ENCODE measurements around the gene ZCCHC8. TPM values are rescaled to one million over a fixed set of nuclear protein-coding genes. Genes with fewer than 3 reads are reported as not detected.

The ZCCHC8 gene
- total and polyA plus RNA-seq, 2 of the 8 experiments (the other 6 are each of a cell fraction or from before 2014, with no cell fraction given): 13.8 to 28.9 TPM

DNA sequence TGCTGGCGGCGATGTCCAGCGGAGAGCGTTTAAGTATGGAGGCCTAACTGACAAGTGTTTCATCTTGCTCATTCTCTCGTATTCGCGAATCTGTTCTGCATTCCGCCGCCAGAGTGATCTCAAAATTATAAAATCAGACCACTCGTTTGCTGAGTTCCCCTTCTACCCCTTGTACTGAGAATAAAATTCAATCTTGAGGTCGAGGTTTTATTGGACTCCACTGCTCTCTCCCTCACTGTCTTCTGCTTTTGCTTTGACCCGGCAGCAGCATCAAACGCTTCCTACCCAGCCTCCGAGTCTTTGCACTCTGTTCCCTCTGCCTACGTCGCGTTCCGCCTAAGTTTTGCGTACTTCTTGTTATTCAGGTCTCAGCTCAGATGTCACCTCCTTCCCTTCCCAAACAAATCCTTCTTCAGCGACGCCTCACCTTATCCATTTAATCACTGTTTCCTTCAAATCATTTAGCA lies 26.8 kb upstream of the ZCCHC8 start (continued):
- TF ChIP-seq TCF12 (IDR thresholded peaks at IDR 0.05; ENCODE audit: low read depth, low read length) (no peak), RXRA (IDR thresholded peaks at IDR 0.05; ENCODE audit: insufficient read depth, low read depth, low read length) (no peak), PHF8 (conservative IDR thresholded peaks at IDR 0.05; ENCODE audit: low read depth, low read length) (no peak; the same call in 1 of the 2 replicates), RNF2 (IDR thresholded peaks at IDR 0.05; ENCODE audit: borderline replicate concordance, low read depth, low read length, missing control alignments, poor library complexity, severe bottlenecking) (no peak), POLR2A (IDR thresholded peaks at IDR 0.05; ENCODE audit: control extremely low read depth in 1 of 2, low read depth in 2 of 2, low read length in 2 of 2) (peak in 1 of 2 experiments; percentile 40; a peak in 1 of 3 replicates), EP300 (IDR thresholded peaks at IDR 0.05; ENCODE audit: borderline replicate concordance in 1 of 2, low read depth in 2 of 2, low read length in 2 of 2) (no peak), RAD21 (IDR thresholded peaks at IDR 0.05 in 1 of 2, conservative IDR thresholded peaks at IDR 0.05 in 1 of 2; ENCODE audit: low read depth in 2 of 2, low read length in 2 of 2) (no peak), CREB1 (IDR thresholded peaks at IDR 0.05) (no peak), GABPA (IDR thresholded peaks at IDR 0.05; ENCODE audit: borderline replicate concordance, insufficient read depth, low read length) (no peak), ZNF274 (IDR thresholded peaks at IDR 0.05; ENCODE audit: borderline replicate concordance, extremely low read depth, low read length) (no peak), CTBP2 (IDR thresholded peaks at IDR 0.05; ENCODE audit: borderline replicate concordance, insufficient read depth, insufficient read length, low read length) (no peak), KDM1A (IDR thresholded peaks at IDR 0.05; ENCODE audit: borderline replicate concordance, low read length) (no peak), KDM4A (IDR thresholded peaks at IDR 0.05; ENCODE audit: low read depth, low read length, severe bottlenecking) (no peak), SRF (IDR thresholded peaks at IDR 0.05; ENCODE audit: low read depth, low read length) (no peak), KDM5A (IDR thresholded peaks at IDR 0.05; ENCODE audit: low read length) (0 out of 2 replicates have a peak, but pooled peaks have one; percentile 3), SAP30 (IDR thresholded peaks at IDR 0.05; ENCODE audit: insufficient read depth, insufficient replicate concordance, low read length) (peak; percentile 8), SIN3A (conservative IDR thresholded peaks at IDR 0.05 in 1 of 2, IDR thresholded peaks at IDR 0.05 in 1 of 2; ENCODE audit: low read depth in 1 of 2, low read length in 2 of 2) (no peak; a peak in 1 of 4 replicates), TAF1 (IDR thresholded peaks at IDR 0.05; ENCODE audit: low read depth, low read length) (no peak; the same call in 1 of the 2 replicates), BRCA1 (IDR thresholded peaks at IDR 0.05; ENCODE audit: low read depth, low read length) (no peak), SP1 (IDR thresholded peaks at IDR 0.05; ENCODE audit: low read depth, low read length) (no peak), ASH2L (IDR thresholded peaks at IDR 0.05; ENCODE audit: low read length) (no peak), EGR1 (IDR thresholded peaks at IDR 0.05; ENCODE audit: borderline replicate concordance, low read depth, low read length) (no peak)
- TF ChIP-seq, protein P1, sequence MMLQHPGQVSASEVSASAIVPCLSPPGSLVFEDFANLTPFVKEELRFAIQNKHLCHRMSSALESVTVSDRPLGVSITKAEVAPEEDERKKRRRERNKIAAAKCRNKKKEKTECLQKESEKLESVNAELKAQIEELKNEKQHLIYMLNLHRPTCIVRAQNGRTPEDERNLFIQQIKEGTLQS (IDR thresholded peaks at IDR 0.05; ENCODE audit: insufficient read depth, low read depth, low read length): no peak
- TF ChIP-seq, protein P2, sequence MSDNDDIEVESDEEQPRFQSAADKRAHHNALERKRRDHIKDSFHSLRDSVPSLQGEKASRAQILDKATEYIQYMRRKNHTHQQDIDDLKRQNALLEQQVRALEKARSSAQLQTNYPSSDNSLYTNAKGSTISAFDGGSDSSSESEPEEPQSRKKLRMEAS (IDR thresholded peaks at IDR 0.05): no peak

All from H1 (cell line).